Heart left ventricle (tissue), 13 donors: ENCODE measurements around the gene ASCC3.

ENCODE experiments used
- POLR2A ChIP-seq, 2 donors: fragments of 450-650 bp; IDR thresholded peaks; one replicate each; pipeline ENCODE4 v1.6.1; 2017; ENCODE audit warnings: antibody characterized with exemption in 2 of 2, mild to moderate bottlenecking in 2 of 2, moderate library complexity in 2 of 2
- TF ChIP-seq, protein P1 (sequence below), 12 donors: fragments of 200-600 bp; sonication (generic) in 4 of 12; IDR thresholded peaks; one replicate each; pipeline versions ENCODE4 v1.5.0 to v1.8.0; 2018 to 2022; ENCODE audit warnings: antibody characterized with exemption in 12 of 12, mild to moderate bottlenecking in 5 of 12
- donor health status: ischemic (EF 13 %, LVEDD 7.1; RV severe dilation, severe dysfunction).
- donor health status: DM: no; HTN: yes; CAD: no.
- donor health status: DM: no; HTN: no; CAD: no.
- donor health status: ischemic (EF 25% LVEDD 6.9; RV normal size, moderate dysfunction).
- donor health status: ischemic (EF 25% LVEDD 5.7; RV mildly dilated, moderate dysfunction).
- donor health status: ischemic (EF 35%, LVEDD 5.7; RV mildly dilated, moderate dysfunction).
- donor health status: nonischemic (EF 11% LVEDD 7.7; RV severe dilation, severe dysfunction).
- donor health status: DM: yes; HTN: yes; CAD: no.
- donor health status: PGD.
- donor health status: ischemic (EF 29% LVEDD 5.4; RV normal size, mild dysfunction).
- donor health status: nonischemic (EF 23%, LVEDD 6.1; RV moderate dilation, normal function).

DNA sequence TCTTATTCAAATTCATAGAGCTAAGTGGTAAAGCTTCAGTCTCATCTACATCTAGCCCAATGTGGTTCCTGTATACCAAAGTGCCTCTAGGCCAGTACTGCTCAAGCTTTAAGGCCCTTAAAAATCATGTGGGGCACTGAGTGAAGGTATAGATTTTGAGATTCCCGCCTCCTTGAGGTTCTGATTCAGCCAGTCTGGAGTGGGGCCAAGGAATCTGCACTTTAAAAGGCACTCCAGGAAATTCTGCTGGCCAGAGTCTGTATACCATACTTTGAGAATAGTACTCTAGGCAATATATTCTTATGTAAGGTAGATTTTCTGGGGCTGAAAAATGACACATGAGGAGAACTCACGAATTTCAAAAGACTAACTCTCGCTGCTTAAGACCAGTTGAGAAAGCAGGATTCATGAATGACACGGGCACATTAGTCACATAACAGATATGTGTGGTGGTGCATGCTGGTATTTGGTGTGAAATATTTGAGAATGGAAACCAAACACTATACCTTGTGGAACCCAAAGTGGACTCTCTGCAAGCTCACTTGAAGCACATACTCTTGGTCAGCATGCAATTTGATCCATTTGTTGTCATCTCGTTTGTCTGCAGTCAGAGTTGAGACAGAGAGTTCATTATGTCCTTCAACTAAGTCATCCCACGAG, 368.8 kb downstream of the ASCC3 start:
- TF ChIP-seq, protein P1, sequence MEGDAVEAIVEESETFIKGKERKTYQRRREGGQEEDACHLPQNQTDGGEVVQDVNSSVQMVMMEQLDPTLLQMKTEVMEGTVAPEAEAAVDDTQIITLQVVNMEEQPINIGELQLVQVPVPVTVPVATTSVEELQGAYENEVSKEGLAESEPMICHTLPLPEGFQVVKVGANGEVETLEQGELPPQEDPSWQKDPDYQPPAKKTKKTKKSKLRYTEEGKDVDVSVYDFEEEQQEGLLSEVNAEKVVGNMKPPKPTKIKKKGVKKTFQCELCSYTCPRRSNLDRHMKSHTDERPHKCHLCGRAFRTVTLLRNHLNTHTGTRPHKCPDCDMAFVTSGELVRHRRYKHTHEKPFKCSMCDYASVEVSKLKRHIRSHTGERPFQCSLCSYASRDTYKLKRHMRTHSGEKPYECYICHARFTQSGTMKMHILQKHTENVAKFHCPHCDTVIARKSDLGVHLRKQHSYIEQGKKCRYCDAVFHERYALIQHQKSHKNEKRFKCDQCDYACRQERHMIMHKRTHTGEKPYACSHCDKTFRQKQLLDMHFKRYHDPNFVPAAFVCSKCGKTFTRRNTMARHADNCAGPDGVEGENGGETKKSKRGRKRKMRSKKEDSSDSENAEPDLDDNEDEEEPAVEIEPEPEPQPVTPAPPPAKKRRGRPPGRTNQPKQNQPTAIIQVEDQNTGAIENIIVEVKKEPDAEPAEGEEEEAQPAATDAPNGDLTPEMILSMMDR (IDR thresholded peaks at IDR 0.05) = no peak
- no peak for TF ChIP-seq POLR2A (IDR thresholded peaks at IDR 0.05)
